CD4-positive, alpha-beta T cell treated with Interleukin-4 for 4 hours (primary cell): ENCODE results near the gene KANK2.
"Not testable (repeated sequence)": the region's sequence is repeated elsewhere in the genome, so short reads cannot be mapped to it uniquely, and the experiment has no call there.

Source experiments
- DNase-seq: peaks from one replicate; pipeline ENCODE4 v3.0.0-alpha.2; 2020

Gene KANK2

GRCh38 chr19:11195681-11196080 is 1.7 kb downstream of the KANK2 start:
- no peak for DNase-seq

DNA sequence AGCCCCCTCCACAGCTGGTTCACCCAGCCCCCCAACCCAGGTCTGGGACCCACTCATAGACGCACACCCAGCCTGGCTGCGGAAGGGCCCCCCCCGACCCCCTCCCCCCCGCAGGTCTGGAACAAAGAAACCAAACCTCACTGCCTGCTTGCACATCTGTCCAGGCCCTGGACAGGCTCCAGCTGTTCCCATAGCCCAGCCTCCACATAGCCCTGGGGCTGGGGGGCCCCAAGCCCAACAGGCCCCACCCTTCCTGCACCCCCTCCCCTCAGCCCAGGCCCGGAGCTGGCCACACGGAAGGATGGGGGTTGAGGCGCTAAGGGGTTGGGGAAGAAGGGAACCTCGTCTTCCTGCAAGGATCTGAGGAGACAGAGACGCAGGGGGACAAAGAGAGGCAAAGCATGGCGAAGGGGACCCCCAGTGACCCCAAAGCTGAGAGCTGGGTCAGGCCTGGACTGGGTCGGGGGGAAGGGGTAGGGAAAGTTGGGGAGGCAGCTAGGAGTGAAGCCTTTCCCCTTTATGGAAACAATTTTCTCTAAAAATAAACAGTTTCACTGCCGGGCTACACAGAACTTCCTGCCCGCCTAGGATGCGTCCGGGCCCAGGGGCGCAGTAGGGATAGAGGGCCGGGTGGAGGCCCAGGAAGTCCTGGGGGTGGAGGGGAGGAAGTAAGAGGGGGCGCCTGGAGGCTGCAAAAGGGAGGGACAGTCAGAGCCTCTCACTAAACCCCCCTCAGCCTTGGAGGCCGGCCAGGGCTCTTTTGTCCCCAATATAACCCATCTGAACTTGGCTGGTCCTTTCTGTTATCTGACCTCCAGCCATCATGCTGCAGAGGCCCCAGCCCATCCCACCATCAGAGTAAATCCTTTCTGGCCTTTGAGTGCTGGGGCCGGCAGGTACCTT is 2.4 kb downstream of the KANK2 start:
- no peak for DNase-seq

DNA sequence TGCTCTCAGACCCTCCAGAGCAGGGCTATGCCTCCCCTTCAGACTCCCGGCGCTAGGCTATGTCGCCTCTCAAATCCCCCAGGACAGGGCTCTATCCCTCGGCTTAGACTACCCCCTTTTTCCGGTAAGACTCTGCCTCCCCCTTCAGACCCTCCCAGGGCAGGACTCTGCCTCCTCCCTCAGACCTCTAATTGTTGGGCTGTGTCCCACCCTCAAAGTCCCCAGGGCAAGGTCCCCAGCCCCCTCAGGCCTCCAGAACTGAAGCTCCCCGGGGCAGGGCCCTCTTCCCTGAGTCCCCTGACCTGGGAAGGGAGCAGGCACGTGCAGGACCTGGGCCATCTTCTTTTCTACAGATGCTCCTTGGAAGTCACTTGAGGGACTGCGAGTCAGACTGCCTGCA is 3.2 kb downstream of the KANK2 start:
- no peak for DNase-seq

GRCh38 chr19:11192957-11193939 is 4.1 kb downstream of the KANK2 start:
- DNase-seq = no peak

DNA sequence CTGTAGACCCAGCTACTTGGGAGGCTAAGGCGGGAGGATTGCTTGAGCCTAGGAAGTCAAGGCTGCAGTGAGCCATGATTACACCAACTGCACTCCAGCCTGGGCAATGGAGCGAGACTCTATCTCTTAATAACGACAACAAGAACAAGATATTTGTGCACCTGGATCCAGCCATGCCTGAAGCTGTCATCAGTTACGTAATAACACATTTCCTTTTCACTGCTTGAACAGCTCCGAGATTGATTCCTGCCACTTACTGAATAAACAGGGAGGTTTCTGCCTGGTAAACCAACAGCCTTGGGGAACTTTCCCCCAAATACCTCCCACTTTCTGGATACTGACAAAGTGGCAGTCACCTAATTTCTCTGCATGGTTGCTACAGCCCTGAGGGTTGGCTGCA is 5.4 kb downstream of the KANK2 start:
- DNase-seq = no peak

- no peak for DNase-seq
These were observed 6.0 kb downstream of the KANK2 start for GRCh38 chr19:11191273-11191755.

- no peak for DNase-seq
These were observed 6.8 kb downstream of the KANK2 start for GRCh38 chr19:11190501-11190900.

- DNase-seq = no peak
These were observed 9.9 kb downstream of the KANK2 start for GRCh38 chr19:11187441-11187840.

DNA sequence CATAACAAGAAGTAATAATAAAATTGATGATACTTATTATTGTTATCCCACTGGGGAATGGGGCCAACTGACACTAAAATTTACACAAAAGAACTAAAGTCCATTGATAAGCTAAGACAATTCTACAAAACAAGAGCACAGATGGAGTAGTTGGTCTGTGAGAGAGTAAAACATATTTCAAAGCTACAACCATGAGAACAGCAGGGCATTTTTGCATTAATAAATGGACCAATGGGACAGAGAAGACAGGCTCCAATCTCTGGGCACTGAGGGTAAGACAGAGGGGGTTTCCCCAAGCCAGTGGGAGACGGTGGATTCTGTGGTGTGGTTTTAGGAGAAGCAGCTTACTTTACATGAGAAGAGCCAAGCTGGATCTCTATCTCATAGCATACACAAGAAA is 14.4 kb downstream of the KANK2 start:
- no peak for DNase-seq

- DNase-seq = no peak
These were observed 15.9 kb downstream of the KANK2 start for GRCh38 chr19:11181488-11181887.

DNA sequence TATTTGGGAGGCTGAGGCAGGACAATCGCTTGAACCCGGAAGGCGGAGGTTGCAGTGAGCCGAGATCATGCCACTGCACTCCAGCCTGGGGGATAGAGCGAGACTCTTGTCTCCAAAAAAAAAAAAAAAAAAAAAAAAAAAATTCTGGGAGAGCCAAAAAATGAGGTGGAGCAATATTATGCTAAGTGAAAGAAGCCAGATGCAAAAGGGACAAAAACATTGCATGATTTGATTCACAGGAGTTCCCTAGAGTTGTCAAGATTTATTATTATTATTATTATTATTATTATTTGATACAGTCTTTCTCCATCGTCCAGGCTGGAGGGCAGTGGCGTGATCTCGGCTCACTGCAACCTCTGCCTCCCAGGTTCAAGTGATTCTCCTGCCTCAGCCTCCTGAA is 16.4 kb downstream of the KANK2 start:
- not testable (repeated sequence) for DNase-seq

- DNase-seq = no peak
These were observed 17.0 kb downstream of the KANK2 start for GRCh38 chr19:11180346-11180745.

DNA sequence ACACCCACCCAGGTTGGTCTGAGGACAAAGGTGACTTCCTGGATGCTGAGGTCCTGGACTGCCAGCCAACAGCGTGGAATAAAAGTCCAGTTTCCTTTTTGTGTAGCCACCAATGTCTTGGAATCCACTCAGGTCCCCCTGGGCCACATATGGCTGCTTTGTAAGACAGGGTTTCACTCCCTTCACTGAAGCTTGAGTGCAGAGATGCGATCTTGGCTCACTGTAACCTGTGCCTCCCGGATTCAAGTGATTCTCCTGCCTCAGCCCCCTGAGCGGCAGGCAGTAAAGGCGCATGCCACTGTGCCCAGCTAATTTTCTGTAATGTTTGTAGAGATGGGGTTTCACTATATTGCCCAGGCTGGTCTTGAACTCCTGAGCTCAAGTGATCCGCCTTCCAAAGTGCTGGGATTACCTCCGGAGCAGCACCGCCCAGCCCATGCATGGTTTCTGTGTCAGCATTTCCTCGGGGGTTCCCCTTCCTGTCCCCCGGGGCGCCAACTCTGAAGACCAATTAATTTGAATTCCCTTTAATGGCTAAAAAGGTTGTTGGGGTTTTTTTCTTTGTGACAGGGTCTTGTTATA is 17.5 kb downstream of the KANK2 start:
- DNase-seq = no peak

DNA sequence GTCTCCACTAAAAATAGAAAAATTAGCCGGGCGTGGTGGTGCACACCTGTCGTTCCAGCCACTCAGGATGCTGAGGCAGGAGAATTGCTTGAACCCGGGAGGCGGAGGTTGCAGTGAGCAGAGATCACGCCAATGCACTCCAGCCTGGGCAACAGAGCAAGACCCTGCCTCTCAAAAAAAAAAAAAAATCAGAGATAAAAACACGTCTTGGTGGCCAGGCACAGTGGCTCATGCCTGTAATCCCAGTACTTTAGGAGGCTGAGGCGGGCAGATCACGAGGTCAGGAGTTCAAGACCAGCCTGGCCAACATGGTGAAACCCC is 18.2 kb downstream of the KANK2 start:
- DNase-seq = not testable (repeated sequence)

- DNase-seq = no peak
These were observed 19.8 kb downstream of the KANK2 start for GRCh38 chr19:11177592-11177991.

- DNase-seq = no peak
These were observed 20.7 kb downstream of the KANK2 start for GRCh38 chr19:11176466-11177193.

DNA sequence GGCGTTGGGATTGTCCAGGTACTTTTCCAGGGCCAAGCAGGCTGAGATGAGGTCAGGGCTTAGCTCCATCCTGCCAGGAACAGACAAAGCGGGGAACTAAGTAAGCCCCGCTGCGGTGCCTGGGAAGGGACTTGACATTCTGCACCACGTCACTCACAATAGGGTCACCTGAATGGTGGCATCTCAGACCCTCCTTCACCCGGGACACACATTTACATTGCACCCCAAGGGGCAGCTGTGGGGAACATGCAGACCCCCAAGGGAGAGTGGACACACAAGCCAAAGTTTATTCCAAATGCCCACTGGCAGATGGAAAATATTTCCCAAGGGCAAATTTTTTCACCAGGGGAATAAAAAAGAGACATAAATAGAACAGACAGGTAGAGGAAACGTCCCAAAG is 21.4 kb downstream of the KANK2 start:
- DNase-seq = no peak

GRCh38 chr19:11174336-11174735 is 23.0 kb downstream of the KANK2 start:
- DNase-seq = no peak

GRCh38 chr19:11173516-11174155 is 23.7 kb downstream of the KANK2 start:
- no peak for DNase-seq

DNA sequence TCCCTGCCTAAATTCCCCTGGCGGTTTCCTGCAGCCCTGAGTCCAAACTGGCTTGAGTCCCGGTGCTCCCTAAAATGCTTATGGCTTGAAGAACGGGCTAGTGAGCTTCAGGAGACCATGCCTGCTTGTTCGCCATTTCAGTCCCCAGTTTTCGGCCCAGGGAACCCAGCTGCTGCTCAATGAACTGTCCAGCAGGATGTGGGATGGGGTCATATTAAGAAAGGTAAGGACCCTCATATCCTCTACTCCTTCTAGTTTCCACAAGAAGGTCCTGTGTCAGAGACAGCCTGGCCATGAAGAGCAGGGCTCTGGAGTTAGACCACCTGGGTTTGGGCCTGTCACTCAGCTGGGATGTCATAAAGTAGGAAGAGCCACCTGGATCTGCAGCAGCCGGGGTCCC is 24.8 kb downstream of the KANK2 start:
- DNase-seq = no peak

- DNase-seq = no peak
These were observed 26.2 kb downstream of the KANK2 start for GRCh38 chr19:11171144-11171543.
